PC-9 (cell line): ENCODE measurements around the gene SACS. TPM values are rescaled to one million over a fixed set of nuclear protein-coding genes. Genes with fewer than 3 reads are reported as not detected.
"Not testable (repeated sequence)": the region's sequence is repeated elsewhere in the genome, so short reads cannot be mapped to it uniquely, and the experiment has no call there.

ENCODE experiments used
- BruUV-seq: library from RNA; stranded (reverse); fragments of 400-500 nt; replicated peaks from 2 replicates; lab custom pipeline; 2021; lab: Mats Ljungman, UMichigan
- CTCF ChIA-PET: fragments of 300-600 bp; sonication (Branson Sonifier 250); formaldehyde crosslinking; loops from one replicate; lab custom pipeline; 2022; ENCODE audit warnings: antibody characterized with exemption; lab: Charles Lee
- POLR2A ChIA-PET: fragments of 300-600 bp; sonication (Branson Sonifier 250); formaldehyde crosslinking; loops from one replicate; lab custom pipeline; 2022; ENCODE audit warnings: antibody characterized with exemption; ENCODE audit not compliant: unreplicated experiment; lab: Charles Lee
- DNase-seq, 2 experiments: peaks; one replicate each; pipeline versions ENCODE4 v3.0.0 to v3.0.0-alpha.2; 2015 to 2022; ENCODE audit warnings: mixed read lengths in 1 of 2
- H2AFZ ChIP-seq: fragments of 200-600 bp; sonication (generic); 2 replicates; pipeline ENCODE4 v1.8.1; 2017; ENCODE audit warnings: antibody characterized with exemption
- H3F3A ChIP-seq: fragments of 200-600 bp; sonication (generic); 2 replicates; pipeline ENCODE4 v1.8.1; 2017; ENCODE audit warnings: antibody characterized with exemption, mild to moderate bottlenecking, low read depth; ENCODE audit not compliant: insufficient read depth
- H3K27ac ChIP-seq: fragments of 200-600 bp; sonication (generic); 2 replicates; pipeline ENCODE4 v1.6.1; 2016; ENCODE audit warnings: mixed run types
- H3K27me3 ChIP-seq: fragments of 200-600 bp; sonication (generic); 2 replicates; pipeline ENCODE4 v1.6.1; 2016; ENCODE audit warnings: low read depth, mixed run types; ENCODE audit not compliant: insufficient read depth
- H3K36me3 ChIP-seq: fragments of 200-600 bp; sonication (generic); 2 replicates; pipeline ENCODE4 v1.6.1; 2016; ENCODE audit warnings: low read depth, mixed run types
- H3K4me1 ChIP-seq: fragments of 200-600 bp; sonication (generic); replicated peaks from 2 replicates; pipeline ENCODE4 v1.6.1; 2016; ENCODE audit warnings: mixed run types; ENCODE audit not compliant: insufficient read depth
- H3K4me2 ChIP-seq: fragments of 200-600 bp; sonication (generic); 2 replicates; pipeline ENCODE4 v1.6.1; 2017; ENCODE audit warnings: mixed run types
- H3K4me3 ChIP-seq: fragments of 200-600 bp; sonication (generic); 2 replicates; pipeline ENCODE4 v1.6.1; 2016; ENCODE audit warnings: mixed run types
- H3K79me2 ChIP-seq: fragments of 200-600 bp; sonication (generic); 2 replicates; pipeline ENCODE4 v1.6.1; 2017; ENCODE audit warnings: low read depth, mixed run types
- H3K9me2 ChIP-seq: fragments of 200-600 bp; sonication (generic); 2 replicates; pipeline ENCODE4 v1.8.1; 2017; ENCODE audit warnings: mild to moderate bottlenecking; ENCODE audit not compliant: insufficient read depth
- H3K9me3 ChIP-seq: fragments of 200-600 bp; sonication (generic); 2 replicates; pipeline ENCODE4 v1.8.1; 2016; ENCODE audit warnings: low read depth; ENCODE audit not compliant: insufficient read depth
- H4K20me1 ChIP-seq: fragments of 200-600 bp; sonication (generic); 2 replicates; pipeline ENCODE4 v1.8.1; 2017; ENCODE audit not compliant: insufficient read depth
- CTCF ChIP-seq: fragments of 200-600 bp; sonication (generic); conservative IDR thresholded peaks from 2 replicates; pipeline ENCODE4 v1.6.1; 2017; ENCODE audit warnings: mixed run types, antibody characterized with exemption, mild to moderate bottlenecking, moderate library complexity
- EZH2 ChIP-seq: fragments of 200-600 bp; sonication (generic); IDR thresholded peaks from 2 replicates; pipeline ENCODE4 v1.8.0; 2017; ENCODE audit warnings: antibody characterized with exemption, low read depth
- intact Hi-C: fragments of 100-400 bp; cut with micrococcal nuclease; formaldehyde crosslinking; loops from one replicate; pipeline ENCODE4 v1.10.0; 2022; ENCODE audit not compliant: unreplicated experiment
- total RNA-seq: library from RNA; stranded (reverse); gene quantifications from 2 replicates; pipeline ENCODE4 v1.2.3, GENCODE V29; 2021

The SACS gene
- total RNA-seq, 1 experiment from 2014 or later: 1.4 TPM

GRCh38 chr13:23443878-23444277 is 10.4 kb upstream of the SACS start:
- H3K4me2 ChIP-seq: no peak overlapping the region
- no peaks in the 10 kb centered on the region for H3F3A ChIP-seq
- no peaks in the 10 kb centered on the region for H4K20me1 ChIP-seq
- H3K9me3 ChIP-seq: no peaks in the 10 kb centered on the region
- intact Hi-C loops: no loop called here
- no TSS peak for BruUV-seq
- CTCF ChIA-PET: no interaction called here
- no peak overlapping the region for H2AFZ ChIP-seq
- no peak for DNase-seq
- H3K9me2 ChIP-seq: no peaks in the 10 kb centered on the region
- H3K36me3 ChIP-seq: no peaks in the 10 kb centered on the region
- no peaks in the 10 kb centered on the region for H3K79me2 ChIP-seq
- POLR2A ChIA-PET: no interaction called here
- TF ChIP-seq CTCF: no peak
- no peak for TF ChIP-seq EZH2
- H3K4me3 ChIP-seq: no peak overlapping the region
- H3K27me3 ChIP-seq: no peaks in the 10 kb centered on the region
- H3K4me1 ChIP-seq: no peaks in the 10 kb centered on the region
- no peak overlapping the region for H3K27ac ChIP-seq

DNA sequence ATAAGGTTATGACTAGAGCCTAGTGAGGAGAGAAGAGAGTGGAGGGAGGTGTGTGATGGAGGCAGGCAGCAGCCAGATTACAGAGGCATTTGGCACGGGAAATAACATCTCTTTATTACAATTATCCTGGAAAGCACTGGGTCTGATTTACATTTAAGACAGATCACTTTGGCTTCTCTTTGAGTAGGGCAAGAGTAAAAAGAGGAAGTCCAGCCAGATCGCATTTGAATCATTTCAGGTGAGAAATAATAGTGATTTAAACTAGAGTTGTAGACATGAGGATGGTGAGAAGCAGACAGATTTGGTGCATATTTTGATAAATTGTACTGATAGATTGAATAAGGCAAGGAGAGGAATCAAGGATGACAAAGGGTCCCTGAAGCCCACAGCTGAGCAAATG is 9.6 kb upstream of the SACS start:
- no peak overlapping the region for H3K27ac ChIP-seq
- no peak overlapping the region for H3K4me3 ChIP-seq
- no peak for DNase-seq
- CTCF ChIA-PET: interaction anchor here (0.6 kb wide), 1 partner anchor 323 kb away, joined by 3 read pairs; no protein-coding TSS in a partner anchor
- no peaks in the 10 kb centered on the region for H3K9me2 ChIP-seq
- H3K79me2 ChIP-seq: no peaks in the 10 kb centered on the region
- intact Hi-C loops: no loop called here
- H3K36me3 ChIP-seq: no peaks in the 10 kb centered on the region
- BruUV-seq: no TSS peak
- TF ChIP-seq EZH2 (no peak), CTCF (no peak)
- H3K4me1 ChIP-seq: no peaks in the 10 kb centered on the region
- H3F3A ChIP-seq: no peaks in the 10 kb centered on the region
- H2AFZ ChIP-seq: no peak overlapping the region
- H4K20me1 ChIP-seq: no peaks in the 10 kb centered on the region
- no peaks in the 10 kb centered on the region for H3K27me3 ChIP-seq
- POLR2A ChIA-PET: no interaction called here
- H3K4me2 ChIP-seq: no peak overlapping the region
- no peaks in the 10 kb centered on the region for H3K9me3 ChIP-seq

- CTCF ChIA-PET: no interaction called here
Measured at GRCh38 chr13:23440821-23441618, 7.5 kb upstream of the SACS start.

GRCh38 chr13:23440324-23440723 is 6.8 kb upstream of the SACS start:
- H2AFZ ChIP-seq, H3K27ac ChIP-seq, H3K4me3 ChIP-seq, H3K9me2 ChIP-seq, BruUV-seq, H3K4me1 ChIP-seq, H3K79me2 ChIP-seq, H3K4me2 ChIP-seq, H3K36me3 ChIP-seq, H4K20me1 ChIP-seq, intact Hi-C loops, H3K27me3 ChIP-seq, CTCF ChIA-PET, H3F3A ChIP-seq, DNase-seq, H3K9me3 ChIP-seq, POLR2A ChIA-PET: not testable (repeated sequence)

More at GRCh38 chr13:23440821-23441618, 7.5 kb upstream of the SACS start:
- no peaks in the 10 kb centered on the region for H3K36me3 ChIP-seq
- no peaks in the 10 kb centered on the region for H3K27me3 ChIP-seq
- no peaks in the 10 kb centered on the region for H3K9me3 ChIP-seq
- H3K27ac ChIP-seq: no peak overlapping the region
- no peak overlapping the region for H3K4me3 ChIP-seq
- no peaks in the 10 kb centered on the region for H3K79me2 ChIP-seq
- DNase-seq: peak in 1 of 2 experiments; percentile 10
- H3K9me2 ChIP-seq: no peaks in the 10 kb centered on the region
- H3K4me2 ChIP-seq: no peak overlapping the region
- H3F3A ChIP-seq: no peaks in the 10 kb centered on the region
- no peak for TF ChIP-seq CTCF
- no peak for TF ChIP-seq EZH2
- no peaks in the 10 kb centered on the region for H3K4me1 ChIP-seq
- no peak overlapping the region for H2AFZ ChIP-seq
- POLR2A ChIA-PET: no interaction called here
- no TSS peak for BruUV-seq
- H4K20me1 ChIP-seq: no peaks in the 10 kb centered on the region
- intact Hi-C loops: no loop called here
